ENCODE measurements around the gene FILIP1L.

DNA sequence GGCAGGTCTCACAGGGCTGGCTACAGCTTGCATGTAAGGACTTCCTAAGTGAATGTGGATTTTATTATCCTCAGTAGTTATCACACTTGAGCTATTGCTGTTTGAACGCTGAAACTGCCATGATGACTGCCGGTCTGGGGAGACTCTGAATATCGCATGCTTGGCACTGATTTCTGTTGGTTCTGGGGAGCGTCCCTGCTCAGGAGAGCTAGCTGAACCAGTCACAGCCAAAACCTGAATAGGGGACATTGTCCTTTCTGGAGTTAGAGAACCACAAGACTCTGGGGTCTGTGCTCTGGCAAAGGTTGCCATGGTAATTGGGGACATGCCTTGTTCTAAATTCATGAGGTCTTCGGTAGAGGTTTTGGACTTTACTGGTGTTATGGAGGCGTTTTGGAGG, 265.9 kb downstream of the FILIP1L start:
- TF ChIP-seq, protein P1, sequence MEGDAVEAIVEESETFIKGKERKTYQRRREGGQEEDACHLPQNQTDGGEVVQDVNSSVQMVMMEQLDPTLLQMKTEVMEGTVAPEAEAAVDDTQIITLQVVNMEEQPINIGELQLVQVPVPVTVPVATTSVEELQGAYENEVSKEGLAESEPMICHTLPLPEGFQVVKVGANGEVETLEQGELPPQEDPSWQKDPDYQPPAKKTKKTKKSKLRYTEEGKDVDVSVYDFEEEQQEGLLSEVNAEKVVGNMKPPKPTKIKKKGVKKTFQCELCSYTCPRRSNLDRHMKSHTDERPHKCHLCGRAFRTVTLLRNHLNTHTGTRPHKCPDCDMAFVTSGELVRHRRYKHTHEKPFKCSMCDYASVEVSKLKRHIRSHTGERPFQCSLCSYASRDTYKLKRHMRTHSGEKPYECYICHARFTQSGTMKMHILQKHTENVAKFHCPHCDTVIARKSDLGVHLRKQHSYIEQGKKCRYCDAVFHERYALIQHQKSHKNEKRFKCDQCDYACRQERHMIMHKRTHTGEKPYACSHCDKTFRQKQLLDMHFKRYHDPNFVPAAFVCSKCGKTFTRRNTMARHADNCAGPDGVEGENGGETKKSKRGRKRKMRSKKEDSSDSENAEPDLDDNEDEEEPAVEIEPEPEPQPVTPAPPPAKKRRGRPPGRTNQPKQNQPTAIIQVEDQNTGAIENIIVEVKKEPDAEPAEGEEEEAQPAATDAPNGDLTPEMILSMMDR (IDR thresholded peaks at IDR 0.05; ENCODE audit: low read length): no peak
- TF ChIP-seq EZH2 (optimal IDR thresholded peaks at IDR 0.05; ENCODE audit: low read depth, low read length) (no peak), EZH2phosphoT487 (IDR thresholded peaks at IDR 0.05; ENCODE audit: low read length) (no peak)

Data from MM.1S (cell line).